Measurements from ENCODE around the gene VAMP8. TPM values are rescaled to one million over a fixed set of nuclear protein-coding genes. Genes with fewer than 3 reads are reported as not detected.

VAMP8 gene
- total and polyA plus RNA-seq, 2 of the 8 experiments (the other 6 are each of a cell fraction or from before 2014, with no cell fraction given) = 34.4 to 69.7 TPM

DNA sequence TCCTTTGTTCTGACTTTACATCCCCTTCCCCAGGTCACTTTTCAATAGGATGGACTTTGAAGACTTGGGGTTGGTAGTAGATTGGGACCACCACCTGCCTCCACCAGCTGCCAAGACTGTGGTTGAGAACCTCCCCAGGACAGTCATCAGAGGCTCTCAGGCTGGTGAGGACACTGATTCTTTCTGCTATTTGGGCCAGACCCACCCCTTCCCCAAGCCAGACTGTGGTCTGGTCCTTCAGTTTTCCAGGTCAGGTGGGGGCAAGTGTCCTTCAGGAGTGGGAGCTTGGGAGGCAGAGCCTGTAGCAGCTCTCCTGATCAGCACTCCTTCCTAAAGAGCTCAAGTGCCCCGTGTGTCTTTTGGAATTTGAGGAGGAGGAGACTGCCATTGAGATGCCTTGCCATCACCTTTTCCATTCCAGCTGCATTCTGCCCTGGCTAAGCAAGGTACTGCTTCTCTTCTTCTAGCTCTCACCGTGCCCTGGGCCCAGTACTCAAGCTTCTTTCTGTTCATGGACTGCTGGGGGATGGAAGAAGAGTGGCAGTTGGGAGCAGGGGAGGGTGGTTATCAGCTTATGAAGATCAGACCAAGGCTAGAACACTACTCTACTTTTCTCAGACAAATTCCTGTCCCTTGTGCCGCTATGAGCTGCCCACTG is 19.2 kb downstream of the VAMP8 start (continued):
- TF ChIP-seq CHD7 (IDR thresholded peaks at IDR 0.05; ENCODE audit: insufficient replicate concordance, low read length) (no peak), ZNF274 (IDR thresholded peaks at IDR 0.05; ENCODE audit: borderline replicate concordance, extremely low read depth, low read length) (no peak), EGR1 (IDR thresholded peaks at IDR 0.05; ENCODE audit: borderline replicate concordance, low read depth, low read length) (no peak), HDAC2 (IDR thresholded peaks at IDR 0.05; ENCODE audit: borderline replicate concordance in 1 of 2, low read depth in 2 of 2, low read length in 2 of 2) (no peak), SIX5 (IDR thresholded peaks at IDR 0.05; ENCODE audit: low read depth, low read length) (no peak), NANOG (IDR thresholded peaks at IDR 0.05; ENCODE audit: insufficient read depth, low read depth, low read length, poor library complexity, severe bottlenecking) (no peak)

Data from H1 (cell line).